Ishikawa (cell line): ENCODE data around the gene IGFBP4.

Experiments used
- EP300 ChIP-seq: IDR thresholded peaks from 2 replicates; pipeline ENCODE4 v1.6.1; 2012; ENCODE audit warnings: borderline replicate concordance
- FOXM1 ChIP-seq: IDR thresholded peaks from 2 replicates; pipeline ENCODE4 v1.6.1; 2012; ENCODE audit warnings: low read depth, borderline replicate concordance
- RAD21 ChIP-seq: IDR thresholded peaks from 2 replicates; pipeline ENCODE4 v1.6.1; 2012; ENCODE audit warnings: low read depth
- TAF1 ChIP-seq: IDR thresholded peaks from 2 replicates; pipeline ENCODE4 v1.6.1; 2012; ENCODE audit warnings: low read depth, mild to moderate bottlenecking
- ZBTB7A ChIP-seq: IDR thresholded peaks from 2 replicates; pipeline ENCODE4 v1.6.1; 2012; ENCODE audit warnings: low read depth
- TF ChIP-seq, protein P1 (sequence below): IDR thresholded peaks from 2 replicates; pipeline ENCODE4 v1.6.1; 2012
- TF ChIP-seq, protein P2 (sequence below): IDR thresholded peaks from 2 replicates; pipeline ENCODE4 v1.6.1; 2012; ENCODE audit warnings: low read depth, mild to moderate bottlenecking

- TF ChIP-seq, protein P1, sequence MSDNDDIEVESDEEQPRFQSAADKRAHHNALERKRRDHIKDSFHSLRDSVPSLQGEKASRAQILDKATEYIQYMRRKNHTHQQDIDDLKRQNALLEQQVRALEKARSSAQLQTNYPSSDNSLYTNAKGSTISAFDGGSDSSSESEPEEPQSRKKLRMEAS = no peak
- TF ChIP-seq EP300 = peak; percentile 20; the same call in 1 of the 2 replicates
- TF ChIP-seq, protein P2, sequence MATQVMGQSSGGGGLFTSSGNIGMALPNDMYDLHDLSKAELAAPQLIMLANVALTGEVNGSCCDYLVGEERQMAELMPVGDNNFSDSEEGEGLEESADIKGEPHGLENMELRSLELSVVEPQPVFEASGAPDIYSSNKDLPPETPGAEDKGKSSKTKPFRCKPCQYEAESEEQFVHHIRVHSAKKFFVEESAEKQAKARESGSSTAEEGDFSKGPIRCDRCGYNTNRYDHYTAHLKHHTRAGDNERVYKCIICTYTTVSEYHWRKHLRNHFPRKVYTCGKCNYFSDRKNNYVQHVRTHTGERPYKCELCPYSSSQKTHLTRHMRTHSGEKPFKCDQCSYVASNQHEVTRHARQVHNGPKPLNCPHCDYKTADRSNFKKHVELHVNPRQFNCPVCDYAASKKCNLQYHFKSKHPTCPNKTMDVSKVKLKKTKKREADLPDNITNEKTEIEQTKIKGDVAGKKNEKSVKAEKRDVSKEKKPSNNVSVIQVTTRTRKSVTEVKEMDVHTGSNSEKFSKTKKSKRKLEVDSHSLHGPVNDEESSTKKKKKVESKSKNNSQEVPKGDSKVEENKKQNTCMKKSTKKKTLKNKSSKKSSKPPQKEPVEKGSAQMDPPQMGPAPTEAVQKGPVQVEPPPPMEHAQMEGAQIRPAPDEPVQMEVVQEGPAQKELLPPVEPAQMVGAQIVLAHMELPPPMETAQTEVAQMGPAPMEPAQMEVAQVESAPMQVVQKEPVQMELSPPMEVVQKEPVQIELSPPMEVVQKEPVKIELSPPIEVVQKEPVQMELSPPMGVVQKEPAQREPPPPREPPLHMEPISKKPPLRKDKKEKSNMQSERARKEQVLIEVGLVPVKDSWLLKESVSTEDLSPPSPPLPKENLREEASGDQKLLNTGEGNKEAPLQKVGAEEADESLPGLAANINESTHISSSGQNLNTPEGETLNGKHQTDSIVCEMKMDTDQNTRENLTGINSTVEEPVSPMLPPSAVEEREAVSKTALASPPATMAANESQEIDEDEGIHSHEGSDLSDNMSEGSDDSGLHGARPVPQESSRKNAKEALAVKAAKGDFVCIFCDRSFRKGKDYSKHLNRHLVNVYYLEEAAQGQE = no peak
- TF ChIP-seq RAD21 = no peak
- no peak for TF ChIP-seq TAF1
- TF ChIP-seq ZBTB7A = no peak
- TF ChIP-seq FOXM1 = no peak
Measured at GRCh38 chr17:40499551-40500189, 56.4 kb downstream of the IGFBP4 start.
